WERI-Rb-1 (cell line): ENCODE measurements around the gene HIVEP1.

Source experiments
- DNase-seq: peaks from one replicate; pipeline ENCODE4 v3.0.0-alpha.2; 2020
- H3K27ac ChIP-seq: fragments of 250-450 bp; sonication (Bioruptor Pico); 2 replicates; pipeline ENCODE4 v1.5.1; 2020; ENCODE audit warnings: mild to moderate bottlenecking, moderate library complexity
- H3K27me3 ChIP-seq: fragments of 250-450 bp; sonication (Bioruptor Pico); 2 replicates; pipeline ENCODE4 v1.5.1; 2021; ENCODE audit warnings: mild to moderate bottlenecking, low read depth, moderate library complexity; ENCODE audit not compliant: insufficient read depth, severe bottlenecking
- H3K36me3 ChIP-seq: fragments of 250-450 bp; sonication (Bioruptor Pico); 2 replicates; pipeline ENCODE4 v1.5.1; 2020; ENCODE audit warnings: mild to moderate bottlenecking, moderate library complexity
- H3K4me3 ChIP-seq: 2 replicates; pipeline ENCODE4 v1.5.1; 2011; ENCODE audit warnings: low read depth, mild to moderate bottlenecking, control low read depth, low read length
- H3K9me3 ChIP-seq: fragments of 250-450 bp; sonication (Bioruptor Pico); 2 replicates; pipeline ENCODE4 v1.5.1; 2021; ENCODE audit warnings: mild to moderate bottlenecking, moderate library complexity; ENCODE audit not compliant: severe bottlenecking
- CTCF ChIP-seq: IDR thresholded peaks from 2 replicates; pipeline ENCODE4 v1.5.1; 2011; ENCODE audit warnings: low read depth, mild to moderate bottlenecking, control low read depth, inconsistent platforms, low read length

HIVEP1 gene

DNA sequence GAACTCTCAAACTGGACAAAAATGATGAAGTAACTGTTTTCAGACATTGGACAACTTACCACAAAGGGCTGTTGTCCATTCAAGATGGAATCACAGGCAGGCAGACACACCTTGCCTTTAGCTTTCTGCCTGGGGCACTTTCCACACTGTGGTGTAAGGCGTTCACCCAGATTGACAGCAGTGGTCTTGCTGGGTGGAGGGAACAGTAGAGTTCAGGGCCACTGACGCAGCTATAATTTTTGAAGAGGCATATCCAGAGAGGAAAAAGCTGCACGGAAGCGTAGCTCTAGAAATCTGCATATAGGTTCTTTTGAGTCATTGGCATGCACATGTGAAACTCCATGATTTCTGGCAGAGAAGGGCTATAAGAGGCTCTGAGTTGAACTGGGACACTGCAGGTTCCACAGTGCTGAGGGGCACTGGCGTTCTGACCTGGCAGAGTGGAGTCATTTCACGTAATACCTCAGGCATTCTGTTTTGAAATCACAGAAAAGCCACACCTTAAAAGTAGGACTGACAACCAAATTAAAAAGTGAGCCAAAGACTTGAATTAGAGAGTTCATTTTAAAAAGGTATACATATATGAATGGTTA, 173.1 kb downstream of the HIVEP1 start:
- Histone ChIP-seq H3K4me3 (no peak overlapping the region), H3K27ac (no peak overlapping the region), H3K27me3 (no peaks in the 10 kb centered on the region), H3K36me3 (no peaks in the 10 kb centered on the region), H3K9me3 (no peaks in the 10 kb centered on the region)
- no peak for DNase-seq
- no peak for TF ChIP-seq CTCF

DNA sequence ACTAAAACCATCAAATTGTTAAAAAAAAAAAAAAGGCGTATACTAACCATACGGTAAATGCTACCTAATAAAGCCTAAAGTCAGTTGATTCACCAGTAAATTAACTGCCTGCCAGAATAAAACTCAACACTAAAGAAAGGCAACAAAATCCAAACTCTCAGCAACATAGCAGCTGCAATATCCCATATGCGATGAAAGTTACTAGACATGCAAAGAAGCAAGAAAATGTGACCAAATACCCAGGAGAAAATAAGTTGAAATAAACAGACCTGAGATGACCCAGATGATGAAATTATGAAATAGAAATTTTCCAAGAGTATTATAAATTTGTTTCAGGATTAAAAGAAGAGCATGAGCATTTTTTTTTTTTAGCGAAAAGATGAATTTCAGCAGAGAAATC, 174.4 kb downstream of the HIVEP1 start:
- H3K27ac ChIP-seq, result no peak overlapping the region
- no peaks in the 10 kb centered on the region for H3K27me3 ChIP-seq
- H3K4me3 ChIP-seq, result no peak overlapping the region
- TF ChIP-seq CTCF, result no peak
- no peak for DNase-seq
- no peaks in the 10 kb centered on the region for H3K36me3 ChIP-seq
- H3K9me3 ChIP-seq, result no peaks in the 10 kb centered on the region

- no peak for DNase-seq
Measured at GRCh38 chr6:12189150-12189549, 177.0 kb downstream of the HIVEP1 start.

GRCh38 chr6:12189661-12190060, 177.5 kb downstream of the HIVEP1 start:
- no peak overlapping the region for H3K4me3 ChIP-seq
- no peaks in the 10 kb centered on the region for H3K9me3 ChIP-seq
- no peak overlapping the region for H3K27ac ChIP-seq
- no peaks in the 10 kb centered on the region for H3K36me3 ChIP-seq
- H3K27me3 ChIP-seq, result no peaks in the 10 kb centered on the region
- TF ChIP-seq CTCF, result no peak
- DNase-seq, result no peak

More at GRCh38 chr6:12189150-12189549, 177.0 kb downstream of the HIVEP1 start:
- Histone ChIP-seq H3K27ac (no peak overlapping the region), H3K27me3 (no peaks in the 10 kb centered on the region), H3K36me3 (no peaks in the 10 kb centered on the region), H3K4me3 (no peak overlapping the region), H3K9me3 (no peaks in the 10 kb centered on the region)
- TF ChIP-seq CTCF, result no peak

DNA sequence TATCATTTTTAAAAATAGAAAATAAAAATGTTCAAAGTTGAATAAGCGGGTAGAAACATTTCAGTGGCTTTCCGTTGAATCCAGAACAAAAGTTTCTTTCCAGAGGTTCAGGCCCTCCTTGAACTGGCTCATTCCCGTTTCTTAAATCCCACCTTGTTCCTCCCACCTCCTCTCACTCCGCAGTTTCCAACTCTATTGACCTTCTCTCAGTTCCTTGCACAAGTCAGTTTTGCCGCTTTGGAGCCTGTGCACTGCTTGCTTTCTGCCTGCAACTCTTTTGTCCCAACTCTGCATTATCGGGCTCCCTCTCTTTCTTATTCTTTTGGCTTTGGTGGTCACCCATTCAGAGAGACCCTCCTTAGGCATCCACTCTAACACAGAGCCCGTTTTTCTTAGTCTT, 178.1 kb downstream of the HIVEP1 start:
- Histone ChIP-seq H3K4me3 (no peak overlapping the region), H3K36me3 (no peaks in the 10 kb centered on the region), H3K27me3 (no peaks in the 10 kb centered on the region), H3K27ac (no peak overlapping the region), H3K9me3 (no peaks in the 10 kb centered on the region)
- DNase-seq, result no peak
- TF ChIP-seq CTCF, result no peak

DNA sequence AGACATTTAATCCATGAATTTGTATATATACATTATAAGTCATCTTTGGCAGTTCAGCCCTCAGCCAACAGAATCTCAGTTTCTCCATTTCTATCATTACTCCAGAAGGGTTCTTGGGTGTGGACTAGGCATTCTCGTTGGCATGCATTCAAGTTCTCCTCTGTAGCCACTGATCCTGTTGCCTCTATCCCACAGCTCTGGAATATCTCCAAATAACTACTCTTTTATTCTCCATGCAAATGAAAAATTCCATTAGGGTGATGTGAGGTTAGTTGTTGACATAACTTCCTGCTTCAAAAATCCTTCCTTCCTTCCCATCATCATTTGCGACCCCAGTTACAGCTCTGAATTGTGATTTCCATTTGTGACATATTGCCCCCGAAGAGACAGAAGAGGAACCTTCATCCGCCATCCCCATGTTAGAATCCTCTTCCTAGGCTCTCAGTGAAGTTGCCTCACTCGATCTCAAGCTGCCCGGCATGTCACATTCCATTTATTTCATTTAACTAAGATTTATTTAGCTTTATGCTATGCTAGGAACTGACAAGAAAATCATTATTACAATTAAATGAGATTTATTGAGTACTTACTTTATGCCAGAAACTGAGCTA, 184.3 kb downstream of the HIVEP1 start:
- Histone ChIP-seq H3K4me3 (no peak overlapping the region), H3K27ac (no peak overlapping the region), H3K36me3 (no peaks in the 10 kb centered on the region), H3K27me3 (no peaks in the 10 kb centered on the region), H3K9me3 (no peaks in the 10 kb centered on the region)
- DNase-seq, result no peak
- TF ChIP-seq CTCF, result no peak
